ENCODE data around the gene FAM25G.

DNA sequence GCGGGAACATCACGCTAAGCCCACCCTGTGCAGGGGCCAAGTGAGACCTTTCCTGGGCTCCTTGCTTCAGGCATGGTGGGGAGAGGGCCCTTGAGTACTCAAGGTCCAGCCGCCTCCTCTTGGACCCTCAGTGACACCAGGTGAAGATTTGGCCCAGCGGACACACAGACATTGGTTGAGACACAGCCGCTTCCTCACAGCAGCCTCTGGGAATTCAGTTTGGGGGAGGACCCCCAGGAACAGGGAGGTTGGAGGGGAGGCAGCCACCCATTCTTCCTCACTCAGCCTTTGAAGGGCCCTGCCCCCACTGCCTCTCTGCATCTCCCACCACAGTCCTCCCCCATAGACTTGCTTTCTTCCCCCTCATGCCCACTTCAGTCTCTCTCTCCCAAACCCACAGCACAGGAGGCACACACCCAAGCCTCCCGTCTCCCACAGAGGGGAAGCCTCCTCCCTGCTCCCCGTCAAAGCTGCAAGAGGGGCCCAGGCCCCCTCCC is 39.5 kb downstream of the FAM25G start:
- TF ChIP-seq POLR2A (IDR thresholded peaks at IDR 0.05; ENCODE audit: low read depth, low read length) (no peak), POLR2AphosphoS5 (IDR thresholded peaks at IDR 0.05; ENCODE audit: insufficient read depth, low read depth, low read length) (no peak), EZH2 (IDR thresholded peaks at IDR 0.05; ENCODE audit: borderline replicate concordance, low read depth, low read length, severe bottlenecking) (no peak), GATA2 (IDR thresholded peaks at IDR 0.05; ENCODE audit: insufficient read depth, insufficient read length, low read depth, low read length) (no peak), JUN (IDR thresholded peaks at IDR 0.05; ENCODE audit: borderline replicate concordance, insufficient read depth, insufficient read length, low read depth) (no peak)
- TF ChIP-seq, protein P1, sequence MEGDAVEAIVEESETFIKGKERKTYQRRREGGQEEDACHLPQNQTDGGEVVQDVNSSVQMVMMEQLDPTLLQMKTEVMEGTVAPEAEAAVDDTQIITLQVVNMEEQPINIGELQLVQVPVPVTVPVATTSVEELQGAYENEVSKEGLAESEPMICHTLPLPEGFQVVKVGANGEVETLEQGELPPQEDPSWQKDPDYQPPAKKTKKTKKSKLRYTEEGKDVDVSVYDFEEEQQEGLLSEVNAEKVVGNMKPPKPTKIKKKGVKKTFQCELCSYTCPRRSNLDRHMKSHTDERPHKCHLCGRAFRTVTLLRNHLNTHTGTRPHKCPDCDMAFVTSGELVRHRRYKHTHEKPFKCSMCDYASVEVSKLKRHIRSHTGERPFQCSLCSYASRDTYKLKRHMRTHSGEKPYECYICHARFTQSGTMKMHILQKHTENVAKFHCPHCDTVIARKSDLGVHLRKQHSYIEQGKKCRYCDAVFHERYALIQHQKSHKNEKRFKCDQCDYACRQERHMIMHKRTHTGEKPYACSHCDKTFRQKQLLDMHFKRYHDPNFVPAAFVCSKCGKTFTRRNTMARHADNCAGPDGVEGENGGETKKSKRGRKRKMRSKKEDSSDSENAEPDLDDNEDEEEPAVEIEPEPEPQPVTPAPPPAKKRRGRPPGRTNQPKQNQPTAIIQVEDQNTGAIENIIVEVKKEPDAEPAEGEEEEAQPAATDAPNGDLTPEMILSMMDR (IDR thresholded peaks at IDR 0.05; ENCODE audit: extremely low read depth in 1 of 2, insufficient read depth in 1 of 2, low read depth in 1 of 2, low read length in 2 of 2) = no peak
- TF ChIP-seq, protein P2, sequence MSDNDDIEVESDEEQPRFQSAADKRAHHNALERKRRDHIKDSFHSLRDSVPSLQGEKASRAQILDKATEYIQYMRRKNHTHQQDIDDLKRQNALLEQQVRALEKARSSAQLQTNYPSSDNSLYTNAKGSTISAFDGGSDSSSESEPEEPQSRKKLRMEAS (IDR thresholded peaks at IDR 0.05; ENCODE audit: insufficient read depth, insufficient read length) = no peak
